Measurements from ENCODE around the gene TBC1D9. TPM values are rescaled to one million over a fixed set of nuclear protein-coding genes. Genes with fewer than 3 reads are reported as not detected.

TBC1D9 gene
- total RNA-seq, 1 donor from 2014 or later, result 15.9 TPM

DNA sequence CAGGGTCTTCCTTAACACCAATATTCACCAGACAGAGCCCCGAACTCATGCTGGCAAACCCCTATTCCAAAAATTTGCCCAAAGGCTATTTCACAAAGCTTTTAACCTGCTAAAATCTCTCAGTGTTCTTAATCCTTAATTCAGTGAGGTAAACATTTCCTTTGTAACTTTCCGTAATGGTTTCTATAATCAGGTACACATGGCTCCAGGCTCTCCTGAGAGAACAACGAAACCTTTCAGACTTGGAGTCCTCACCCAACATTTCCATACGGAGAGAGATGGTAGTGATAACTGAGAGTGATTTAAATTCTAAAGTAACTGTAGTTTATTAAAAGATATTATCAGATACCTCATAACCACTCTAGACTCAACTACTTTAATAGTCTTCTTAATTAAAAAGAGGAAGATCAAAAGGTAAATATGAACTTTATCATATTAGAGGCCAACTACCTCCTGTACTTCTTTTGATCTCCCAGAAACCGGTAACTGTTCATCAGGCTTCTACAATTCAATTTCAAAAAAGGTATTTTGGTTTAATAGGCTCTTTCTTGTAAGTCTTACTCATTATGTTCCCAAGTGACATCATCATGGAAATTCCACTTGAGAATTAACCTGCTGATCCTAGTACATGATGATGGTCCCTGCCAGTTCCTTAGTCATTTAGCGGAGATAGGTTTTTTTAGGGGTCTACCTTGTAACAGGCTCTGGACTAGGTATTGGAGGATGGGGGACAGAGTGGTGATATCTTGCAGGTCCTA, 96.1 kb downstream of the TBC1D9 start:
- no peak for DNase-seq (ENCODE audit: low read depth, low spot score)
- Mint-ChIP-seq H3K9me3 (no peaks in the 10 kb centered on the region), H3K27me3 (ENCODE audit: low read depth) (no peaks in the 10 kb centered on the region), H3K4me1 (no peaks in the 10 kb centered on the region), H3K27ac (ENCODE audit: unreplicated experiment) (no peak overlapping the region), H3K36me3 (ENCODE audit: low read depth) (peaks cover 29% of the 10 kb centered on the region), H3K4me3 (no peak overlapping the region)
- TF ChIP-seq, protein P1, sequence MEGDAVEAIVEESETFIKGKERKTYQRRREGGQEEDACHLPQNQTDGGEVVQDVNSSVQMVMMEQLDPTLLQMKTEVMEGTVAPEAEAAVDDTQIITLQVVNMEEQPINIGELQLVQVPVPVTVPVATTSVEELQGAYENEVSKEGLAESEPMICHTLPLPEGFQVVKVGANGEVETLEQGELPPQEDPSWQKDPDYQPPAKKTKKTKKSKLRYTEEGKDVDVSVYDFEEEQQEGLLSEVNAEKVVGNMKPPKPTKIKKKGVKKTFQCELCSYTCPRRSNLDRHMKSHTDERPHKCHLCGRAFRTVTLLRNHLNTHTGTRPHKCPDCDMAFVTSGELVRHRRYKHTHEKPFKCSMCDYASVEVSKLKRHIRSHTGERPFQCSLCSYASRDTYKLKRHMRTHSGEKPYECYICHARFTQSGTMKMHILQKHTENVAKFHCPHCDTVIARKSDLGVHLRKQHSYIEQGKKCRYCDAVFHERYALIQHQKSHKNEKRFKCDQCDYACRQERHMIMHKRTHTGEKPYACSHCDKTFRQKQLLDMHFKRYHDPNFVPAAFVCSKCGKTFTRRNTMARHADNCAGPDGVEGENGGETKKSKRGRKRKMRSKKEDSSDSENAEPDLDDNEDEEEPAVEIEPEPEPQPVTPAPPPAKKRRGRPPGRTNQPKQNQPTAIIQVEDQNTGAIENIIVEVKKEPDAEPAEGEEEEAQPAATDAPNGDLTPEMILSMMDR (conservative IDR thresholded peaks at IDR 0.05), result no peak

DNA sequence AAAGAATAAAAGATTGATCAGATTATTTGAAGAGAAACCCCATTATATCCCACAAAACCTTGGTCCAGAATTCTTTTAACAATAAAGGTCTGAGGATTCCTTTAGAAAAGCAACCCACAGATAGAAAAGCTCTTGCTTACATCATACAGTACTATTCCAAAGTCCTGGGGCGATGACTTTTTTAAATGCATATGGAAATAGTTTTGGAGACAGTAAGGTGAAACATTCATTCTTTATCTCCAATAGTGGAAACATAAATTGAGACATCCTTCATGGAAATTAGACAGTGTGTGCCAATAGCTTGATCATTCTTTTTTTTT, 101.7 kb downstream of the TBC1D9 start:
- Mint-ChIP-seq H3K4me3 (no peak overlapping the region), H3K27me3 (ENCODE audit: low read depth) (no peaks in the 10 kb centered on the region), H3K4me1 (peaks cover 18% of the 10 kb centered on the region), H3K36me3 (ENCODE audit: low read depth) (peaks cover 25% of the 10 kb centered on the region), H3K27ac (ENCODE audit: unreplicated experiment) (no peak overlapping the region), H3K9me3 (no peaks in the 10 kb centered on the region)
- no peak for DNase-seq (ENCODE audit: low read depth, low spot score)
- TF ChIP-seq, protein P1 (conservative IDR thresholded peaks at IDR 0.05), result no peak

DNA sequence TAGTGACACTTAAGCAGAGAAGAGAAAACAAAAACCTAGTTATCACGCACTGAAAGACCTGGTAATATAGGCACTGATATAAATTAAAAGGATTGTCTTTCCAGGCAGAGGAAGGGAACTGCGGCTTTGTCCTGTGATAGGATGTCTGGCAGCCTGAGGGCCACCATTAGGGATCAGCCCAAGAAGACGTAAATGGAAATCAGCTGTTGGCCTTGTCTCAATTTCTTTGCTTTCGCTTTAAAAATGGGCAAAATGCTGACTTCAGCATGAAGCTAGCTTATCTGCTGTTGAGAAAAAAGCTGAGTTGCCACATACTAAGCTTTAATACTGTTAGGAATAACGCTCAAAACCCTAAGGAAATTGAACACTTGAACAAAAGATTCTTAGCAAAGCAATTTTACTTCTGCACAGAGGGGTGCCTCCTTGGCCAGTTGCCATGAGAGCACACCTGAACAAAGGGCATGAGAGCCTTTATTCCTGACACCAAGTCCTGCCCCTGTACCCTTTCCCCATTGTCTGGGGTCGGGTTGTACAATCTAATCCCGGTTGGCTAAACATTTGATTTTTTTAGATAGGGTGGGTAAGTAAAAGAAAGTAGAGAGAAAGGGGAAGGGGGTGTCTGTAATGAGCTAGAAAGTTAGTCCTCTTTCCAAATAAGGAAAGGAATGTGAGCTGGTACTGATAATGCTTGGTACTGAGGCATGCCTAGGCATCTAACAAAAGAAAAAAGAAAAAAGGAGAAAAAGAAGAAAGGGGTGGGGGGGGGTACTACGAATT, 102.3 kb downstream of the TBC1D9 start:
- Mint-ChIP-seq H3K27ac (ENCODE audit: unreplicated experiment) (peak overlapping the region; percentile 89), H3K4me3 (no peak overlapping the region), H3K27me3 (ENCODE audit: low read depth) (no peaks in the 10 kb centered on the region), H3K36me3 (ENCODE audit: low read depth) (peaks cover 27% of the 10 kb centered on the region), H3K9me3 (no peaks in the 10 kb centered on the region), H3K4me1 (peaks cover 18% of the 10 kb centered on the region)
- DNase-seq (ENCODE audit: low read depth, low spot score), result no peak
- TF ChIP-seq, protein P1 (conservative IDR thresholded peaks at IDR 0.05), result no peak

DNA sequence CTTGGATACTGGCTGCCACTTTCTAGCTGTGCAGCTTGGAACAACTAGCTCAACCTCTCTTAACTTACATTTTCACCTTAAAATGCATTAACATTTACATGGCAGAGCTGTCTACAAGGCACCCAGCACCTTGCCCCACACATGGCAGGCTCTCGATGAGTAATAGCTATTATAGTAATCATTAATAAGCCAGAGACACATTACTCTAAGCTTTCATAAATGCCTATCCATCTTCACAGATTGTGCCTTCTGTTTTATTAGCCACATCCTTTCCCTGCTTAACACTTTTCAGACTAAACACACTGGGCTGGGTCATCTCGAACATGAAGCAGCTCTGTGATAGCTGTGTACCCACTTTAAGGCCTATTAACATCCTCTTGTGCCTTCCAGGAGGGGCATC, 103.6 kb downstream of the TBC1D9 start:
- H3K4me1 Mint-ChIP-seq, result peaks cover 18% of the 10 kb centered on the region
- H3K27ac Mint-ChIP-seq (ENCODE audit: unreplicated experiment), result no peak overlapping the region
- H3K4me3 Mint-ChIP-seq, result no peak overlapping the region

DNA sequence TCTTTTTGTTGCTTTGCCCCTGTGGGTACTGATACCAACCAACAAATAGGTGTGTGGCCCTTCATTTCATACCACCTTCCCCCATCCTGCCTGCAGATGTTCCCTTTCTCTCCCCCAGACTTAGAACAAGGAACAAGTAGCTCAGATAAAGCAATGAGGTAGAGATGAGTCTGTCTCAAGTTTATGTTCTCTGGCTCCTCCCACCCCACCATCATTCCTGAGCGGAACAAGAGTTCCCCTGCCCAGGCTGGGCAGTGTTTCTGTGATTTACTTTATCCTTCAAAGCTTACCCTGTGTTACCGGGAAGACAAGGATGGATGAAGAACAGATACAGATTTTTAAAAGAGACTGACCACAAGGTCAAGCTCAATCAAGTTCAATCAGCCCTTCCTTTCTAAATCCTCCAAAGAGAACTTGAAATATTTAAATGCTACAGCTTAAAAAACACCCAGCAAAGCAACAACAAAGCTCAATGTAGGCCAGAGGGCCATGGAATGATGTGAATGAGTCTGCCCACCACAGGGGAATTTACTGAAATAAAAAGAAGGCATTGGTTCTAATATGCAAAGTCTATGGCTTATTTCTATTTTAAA, 107.4 kb downstream of the TBC1D9 start:
- Mint-ChIP-seq H3K36me3 (ENCODE audit: low read depth) (peaks cover 11% of the 10 kb centered on the region), H3K4me3 (no peak overlapping the region), H3K27me3 (ENCODE audit: low read depth) (no peaks in the 10 kb centered on the region), H3K27ac (ENCODE audit: unreplicated experiment) (no peak overlapping the region), H3K9me3 (no peaks in the 10 kb centered on the region), H3K4me1 (peaks cover 20% of the 10 kb centered on the region)
- no peak for DNase-seq (ENCODE audit: low read depth, low spot score)
- TF ChIP-seq, protein P1 (conservative IDR thresholded peaks at IDR 0.05), result no peak

More for the DNA sequence above, 103.6 kb downstream of the TBC1D9 start:
- Mint-ChIP-seq H3K36me3 (ENCODE audit: low read depth) (peaks cover 24% of the 10 kb centered on the region), H3K9me3 (no peaks in the 10 kb centered on the region), H3K27me3 (ENCODE audit: low read depth) (no peaks in the 10 kb centered on the region)
- DNase-seq (ENCODE audit: low read depth, low spot score), result no peak
- TF ChIP-seq, protein P1 (conservative IDR thresholded peaks at IDR 0.05), result no peak

Data from neural crest cell (in vitro differentiated cells).